Calu3 (cell line): Measurements from ENCODE around the gene MGST3. TPM values are rescaled to one million over a fixed set of nuclear protein-coding genes. Genes with fewer than 3 reads are reported as not detected.

Source experiments
- BruUV-seq: library from RNA; stranded (reverse); fragments of 400-500 nt; replicated peaks from 2 replicates; lab custom pipeline; 2021; lab: Mats Ljungman, UMichigan
- CTCF ChIA-PET: fragments of 300-600 bp; sonication (Branson Sonifier 250); formaldehyde crosslinking; loops from one replicate; lab custom pipeline; 2022; ENCODE audit warnings: antibody characterized with exemption; lab: Charles Lee
- DNase-seq: peaks from one replicate; pipeline ENCODE4 v3.0.0; 2022
- H3K27ac Mint-ChIP-seq: one replicate; pipeline ENCODE4 v1.8.0; 2022; ENCODE audit warnings: mixed read lengths; ENCODE audit not compliant: unreplicated experiment
- H3K27me3 Mint-ChIP-seq: one replicate; pipeline ENCODE4 v1.8.0; 2022; ENCODE audit warnings: mixed read lengths; ENCODE audit not compliant: unreplicated experiment
- H3K36me3 Mint-ChIP-seq: one replicate; pipeline ENCODE4 v1.8.0; 2022; ENCODE audit warnings: mild to moderate bottlenecking, moderate library complexity, mixed read lengths; ENCODE audit not compliant: insufficient read depth, unreplicated experiment
- H3K4me1 Mint-ChIP-seq: one replicate; pipeline ENCODE4 v1.8.0; 2022; ENCODE audit warnings: mild to moderate bottlenecking, low read depth, mixed read lengths; ENCODE audit not compliant: unreplicated experiment
- H3K4me3 Mint-ChIP-seq: one replicate; pipeline ENCODE4 v1.8.0; 2022; ENCODE audit warnings: mild to moderate bottlenecking, low read depth, moderate library complexity, mixed read lengths; ENCODE audit not compliant: unreplicated experiment
- H3K9me3 Mint-ChIP-seq: one replicate; pipeline ENCODE4 v1.8.0; 2022; ENCODE audit warnings: low read depth, mixed read lengths; ENCODE audit not compliant: unreplicated experiment
- intact Hi-C: fragments of 100-400 bp; cut with micrococcal nuclease; formaldehyde crosslinking; loops from one replicate; pipeline ENCODE4 v1.10.0; 2022; ENCODE audit not compliant: unreplicated experiment
- total RNA-seq: library from RNA; stranded (reverse); gene quantifications from 2 replicates; pipeline ENCODE4 v1.2.3, GENCODE V29; 2022
- TF ChIP-seq, protein P1 (sequence below): fragments of 200-600 bp; IDR thresholded peaks from one replicate; pipeline ENCODE4 v1.8.0; 2022; ENCODE audit warnings: antibody characterized with exemption; ENCODE audit not compliant: unreplicated experiment

MGST3 gene
- total RNA-seq, 1 experiment from 2014 or later: 136 TPM

GRCh38 chr1:165668184-165668583 lies 37.1 kb downstream of the MGST3 start:
- Mint-ChIP-seq H3K36me3 (peaks cover 8% of the 10 kb centered on the region), H3K27me3 (no peaks in the 10 kb centered on the region), H3K4me3 (no peak overlapping the region), H3K9me3 (no peaks in the 10 kb centered on the region), H3K4me1 (no peaks in the 10 kb centered on the region), H3K27ac (no peak overlapping the region)
- intact Hi-C loops: no loop called here
- no peak for DNase-seq
- TF ChIP-seq, protein P1, sequence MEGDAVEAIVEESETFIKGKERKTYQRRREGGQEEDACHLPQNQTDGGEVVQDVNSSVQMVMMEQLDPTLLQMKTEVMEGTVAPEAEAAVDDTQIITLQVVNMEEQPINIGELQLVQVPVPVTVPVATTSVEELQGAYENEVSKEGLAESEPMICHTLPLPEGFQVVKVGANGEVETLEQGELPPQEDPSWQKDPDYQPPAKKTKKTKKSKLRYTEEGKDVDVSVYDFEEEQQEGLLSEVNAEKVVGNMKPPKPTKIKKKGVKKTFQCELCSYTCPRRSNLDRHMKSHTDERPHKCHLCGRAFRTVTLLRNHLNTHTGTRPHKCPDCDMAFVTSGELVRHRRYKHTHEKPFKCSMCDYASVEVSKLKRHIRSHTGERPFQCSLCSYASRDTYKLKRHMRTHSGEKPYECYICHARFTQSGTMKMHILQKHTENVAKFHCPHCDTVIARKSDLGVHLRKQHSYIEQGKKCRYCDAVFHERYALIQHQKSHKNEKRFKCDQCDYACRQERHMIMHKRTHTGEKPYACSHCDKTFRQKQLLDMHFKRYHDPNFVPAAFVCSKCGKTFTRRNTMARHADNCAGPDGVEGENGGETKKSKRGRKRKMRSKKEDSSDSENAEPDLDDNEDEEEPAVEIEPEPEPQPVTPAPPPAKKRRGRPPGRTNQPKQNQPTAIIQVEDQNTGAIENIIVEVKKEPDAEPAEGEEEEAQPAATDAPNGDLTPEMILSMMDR: no peak
- BruUV-seq: no TSS peak
- CTCF ChIA-PET: no interaction called here

DNA sequence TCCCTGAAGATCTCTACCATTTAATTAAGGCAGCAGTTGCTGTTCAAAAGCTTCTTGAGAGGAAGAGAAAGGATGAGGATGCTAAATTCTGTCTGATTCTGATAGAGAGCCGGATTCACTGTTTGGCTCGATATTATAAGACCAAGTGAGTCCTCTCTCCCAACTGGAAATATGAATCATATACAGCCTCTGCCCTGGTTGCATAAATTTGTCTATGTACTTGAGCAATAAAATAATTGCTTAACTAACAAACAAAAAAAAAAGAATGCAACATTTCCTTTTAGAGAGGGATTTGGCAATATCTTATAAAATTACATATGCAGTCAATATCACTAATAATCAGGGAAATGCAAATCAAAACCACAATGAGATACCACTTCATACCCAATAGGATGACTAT lies 40.5 kb downstream of the MGST3 start:
- no peaks in the 10 kb centered on the region for H3K27me3 Mint-ChIP-seq
- DNase-seq: no peak
- H3K27ac Mint-ChIP-seq: no peak overlapping the region
- intact Hi-C loops: no loop called here
- no peaks in the 10 kb centered on the region for H3K9me3 Mint-ChIP-seq
- TF ChIP-seq, protein P1: no peak
- H3K36me3 Mint-ChIP-seq: no peaks in the 10 kb centered on the region
- no peak overlapping the region for H3K4me3 Mint-ChIP-seq
- BruUV-seq: no TSS peak
- no peaks in the 10 kb centered on the region for H3K4me1 Mint-ChIP-seq
- CTCF ChIA-PET: no interaction called here

DNA sequence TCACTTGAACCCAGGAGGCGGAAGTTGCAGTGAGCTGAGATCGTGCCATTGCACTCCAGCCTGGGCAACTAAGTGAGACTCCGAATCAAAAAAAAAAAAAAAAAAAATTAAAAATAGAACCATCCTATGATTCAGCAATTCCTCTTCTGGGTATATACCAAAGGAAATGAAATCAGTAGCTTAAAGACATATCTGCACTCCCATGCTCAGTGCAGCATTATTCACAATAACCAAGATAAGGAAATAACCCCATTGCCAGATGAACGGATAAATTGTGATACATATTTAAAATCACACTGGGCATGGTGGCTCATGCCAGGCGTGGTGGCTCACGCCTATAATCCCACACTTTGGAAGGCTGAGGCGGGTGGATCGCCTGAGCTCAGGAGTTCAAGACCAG lies 43.6 kb downstream of the MGST3 start:
- peaks cover 5% of the 10 kb centered on the region for H3K36me3 Mint-ChIP-seq
- no peak overlapping the region for H3K4me3 Mint-ChIP-seq
- H3K27ac Mint-ChIP-seq: no peak overlapping the region
- BruUV-seq: no TSS peak
- no peaks in the 10 kb centered on the region for H3K4me1 Mint-ChIP-seq
- DNase-seq: no peak
- CTCF ChIA-PET: no interaction called here
- TF ChIP-seq, protein P1: no peak
- no peaks in the 10 kb centered on the region for H3K27me3 Mint-ChIP-seq
- intact Hi-C loops: no loop called here
- H3K9me3 Mint-ChIP-seq: no peaks in the 10 kb centered on the region

GRCh38 chr1:165675794-165676193 lies 44.8 kb downstream of the MGST3 start:
- TF ChIP-seq, protein P1: no peak
- peaks cover 11% of the 10 kb centered on the region for H3K36me3 Mint-ChIP-seq
- BruUV-seq: no TSS peak
- no peak for DNase-seq
- intact Hi-C loops: loop anchor here (5.0 kb wide), 1 partner anchor 73 kb away; no protein-coding TSS in a partner anchor
- no peaks in the 10 kb centered on the region for H3K27me3 Mint-ChIP-seq
- H3K4me3 Mint-ChIP-seq: no peak overlapping the region
- CTCF ChIA-PET: no interaction called here
- H3K27ac Mint-ChIP-seq: no peak overlapping the region
- H3K9me3 Mint-ChIP-seq: no peaks in the 10 kb centered on the region
- H3K4me1 Mint-ChIP-seq: no peaks in the 10 kb centered on the region
